HG03066 (cell line): Measurements from ENCODE around the gene ATP6V0A4.

Source experiments
- ATAC-seq: cut with Tn5 transposase; IDR thresholded peaks from one replicate; pipeline ENCODE4 v1.9.1; 2021; ENCODE audit warnings: low read depth; ENCODE audit not compliant: unreplicated experiment

The ATP6V0A4 gene

DNA sequence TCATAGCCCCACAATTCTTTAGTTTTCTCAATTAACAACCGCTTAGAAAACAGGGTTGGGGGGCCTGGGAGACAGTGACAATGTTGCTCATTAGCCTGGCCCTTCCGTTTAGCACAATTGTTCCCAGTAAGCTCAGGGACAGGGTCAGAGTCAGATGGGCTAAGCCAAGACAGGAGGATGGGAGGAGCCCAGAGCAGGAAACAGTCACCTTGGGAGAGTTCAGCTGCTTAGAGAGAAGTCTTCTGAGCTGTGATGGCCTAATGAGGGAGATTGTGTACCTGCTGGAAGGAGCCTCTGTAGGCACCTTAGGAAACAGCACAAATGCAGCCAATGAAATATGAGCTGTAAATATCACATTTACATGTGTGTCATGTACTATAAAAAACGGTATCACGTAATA, 132.7 kb downstream of the ATP6V0A4 start:
- ATAC-seq, result no peak

DNA sequence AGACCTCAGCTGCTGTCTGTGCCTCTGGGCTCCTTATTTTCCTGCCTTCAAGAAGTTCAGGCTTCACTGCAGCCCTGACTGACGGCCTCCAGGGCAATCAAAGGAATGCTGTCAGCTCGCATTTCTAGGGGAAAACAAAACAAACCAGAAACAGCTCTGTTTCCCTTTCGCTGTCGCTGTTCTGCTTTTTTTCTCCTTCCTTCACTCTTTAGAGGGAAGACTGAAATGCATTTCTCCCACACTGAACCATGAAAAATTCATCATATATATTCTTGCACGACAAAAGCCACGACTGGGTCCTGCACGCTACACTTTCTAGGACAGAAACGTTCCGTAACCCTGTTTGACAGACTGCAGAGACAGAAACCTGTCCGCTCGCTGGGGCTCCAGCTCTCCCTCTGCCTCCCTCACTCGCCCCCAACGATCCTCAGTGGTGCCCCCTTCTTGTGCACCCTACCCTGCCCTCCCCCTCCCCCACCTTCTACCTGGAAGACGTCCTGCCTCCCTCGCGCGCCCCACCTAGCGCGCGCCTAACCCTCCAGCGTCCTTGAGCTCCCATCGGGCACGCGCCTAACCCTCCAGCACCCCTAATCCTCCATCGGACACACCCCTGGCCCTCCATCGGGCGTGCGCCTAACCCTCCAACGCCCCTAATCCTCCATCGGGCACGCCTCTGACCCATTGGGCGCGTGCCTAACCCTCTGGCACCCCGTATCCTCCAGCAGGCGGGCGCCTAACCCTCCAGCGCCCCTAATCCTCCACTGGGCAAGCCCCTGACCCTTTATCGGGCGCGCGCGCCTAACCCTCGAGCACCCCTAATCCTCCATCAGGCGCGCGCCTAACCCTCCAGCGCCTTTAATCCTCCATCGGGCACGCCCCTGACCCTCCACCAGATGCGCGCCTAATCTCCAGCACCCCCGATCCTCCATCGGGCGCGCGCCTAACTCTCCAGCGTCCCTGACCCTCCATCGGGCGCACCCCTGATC, 134.0 kb downstream of the ATP6V0A4 start:
- no peak for ATAC-seq

DNA sequence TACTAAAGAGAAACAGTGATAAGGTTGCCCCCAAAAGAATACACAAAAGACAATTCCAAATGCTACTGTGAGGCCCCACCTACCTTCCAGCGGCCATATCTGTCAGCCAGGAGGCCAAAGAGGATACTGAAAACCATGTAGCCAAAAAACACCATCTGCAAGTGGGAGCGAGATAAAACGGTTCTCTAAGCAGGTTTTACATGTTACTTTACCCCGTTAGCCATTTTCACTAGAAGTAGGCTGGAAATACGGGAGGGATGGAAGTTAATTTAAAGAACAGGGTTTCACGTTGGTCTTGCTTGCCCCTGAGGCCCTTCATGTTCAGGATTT, 135.0 kb downstream of the ATP6V0A4 start:
- no peak for ATAC-seq

DNA sequence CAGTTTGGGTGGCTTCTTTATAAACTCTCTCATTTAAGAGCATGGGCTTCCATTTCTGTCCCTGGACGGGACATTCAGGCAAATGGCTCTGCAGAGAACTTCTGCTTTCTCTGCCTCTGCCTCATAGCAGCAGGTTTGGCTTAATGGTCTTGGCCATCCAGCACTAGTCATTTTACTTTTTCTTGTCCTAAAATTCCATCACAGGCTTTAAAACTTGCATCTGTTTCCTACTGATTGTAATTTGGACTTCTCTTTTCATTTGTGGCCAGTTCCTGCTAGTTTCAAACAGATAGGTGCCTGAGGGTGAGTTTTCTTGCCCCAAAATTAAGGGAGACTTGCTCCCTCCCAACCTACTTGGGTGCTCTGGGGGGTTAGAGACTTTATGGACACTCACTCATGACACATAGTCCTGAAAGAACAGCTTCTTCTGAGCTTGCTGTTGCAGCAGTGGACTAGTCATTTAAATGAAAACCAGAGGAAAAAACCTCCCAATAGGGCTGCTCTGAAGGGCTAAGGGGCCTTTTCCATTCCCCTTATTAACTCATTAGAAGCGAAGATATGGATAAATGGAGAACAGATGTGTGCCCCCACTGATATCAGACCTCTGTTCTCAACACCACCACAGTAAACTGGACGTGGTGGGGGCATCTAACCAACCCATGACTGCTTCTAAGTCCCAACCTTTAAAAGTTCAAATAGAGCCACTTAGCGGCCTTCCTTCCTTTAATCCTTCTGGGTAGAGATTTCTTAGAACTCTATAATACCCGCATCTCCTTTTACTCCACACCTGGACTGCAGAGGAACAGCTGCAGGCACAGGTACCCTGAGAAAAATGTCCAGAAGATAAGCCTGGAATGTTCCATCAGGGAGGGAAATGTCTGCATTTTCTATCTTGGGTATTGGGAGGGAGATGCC, 135.7 kb downstream of the ATP6V0A4 start:
- ATAC-seq, result no peak

DNA sequence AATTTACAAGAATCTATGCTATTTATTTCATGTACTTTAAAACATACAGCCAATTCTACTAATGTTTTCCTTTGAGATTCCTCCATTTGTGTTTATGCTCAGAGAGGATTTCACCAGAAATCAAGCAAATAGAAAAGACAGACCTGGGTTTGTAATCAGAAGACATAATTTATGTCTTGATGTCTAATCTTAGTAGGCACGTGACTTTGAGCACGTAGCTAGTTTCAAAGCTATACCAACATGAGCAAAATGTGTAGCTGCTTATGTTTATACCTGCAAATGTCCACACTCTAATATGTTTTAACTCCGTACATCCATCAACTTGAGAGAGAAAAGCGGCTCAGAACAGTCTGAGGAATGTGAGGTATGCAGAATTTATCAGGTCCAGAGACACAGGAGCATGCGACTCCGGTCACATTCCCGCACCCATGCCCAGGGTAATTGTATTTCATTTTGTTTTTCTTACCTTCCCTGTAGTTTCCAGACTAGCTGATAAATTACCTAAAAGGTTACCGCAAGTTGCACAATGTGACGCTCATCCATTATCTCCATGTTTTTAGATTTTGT, 136.8 kb downstream of the ATP6V0A4 start:
- ATAC-seq, result no peak

DNA sequence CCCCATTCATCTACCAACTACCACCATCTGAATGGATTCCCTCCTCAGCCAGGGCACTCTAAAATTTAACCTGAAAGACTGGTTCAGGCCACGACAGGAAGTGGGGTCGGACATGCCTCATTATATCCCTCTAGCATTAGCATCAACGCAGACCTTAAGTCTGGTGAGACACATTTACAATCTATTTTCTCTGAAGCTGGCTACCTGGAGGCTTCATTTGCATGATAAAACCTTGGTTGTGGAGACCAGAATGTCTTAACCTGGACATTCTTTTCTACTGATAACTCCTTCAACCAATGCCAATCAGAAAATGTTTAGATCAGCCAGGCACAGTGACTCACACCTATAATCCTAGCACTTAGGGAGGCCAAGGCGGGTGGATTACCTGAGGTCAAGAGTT, 139.1 kb downstream of the ATP6V0A4 start:
- ATAC-seq, result no peak

DNA sequence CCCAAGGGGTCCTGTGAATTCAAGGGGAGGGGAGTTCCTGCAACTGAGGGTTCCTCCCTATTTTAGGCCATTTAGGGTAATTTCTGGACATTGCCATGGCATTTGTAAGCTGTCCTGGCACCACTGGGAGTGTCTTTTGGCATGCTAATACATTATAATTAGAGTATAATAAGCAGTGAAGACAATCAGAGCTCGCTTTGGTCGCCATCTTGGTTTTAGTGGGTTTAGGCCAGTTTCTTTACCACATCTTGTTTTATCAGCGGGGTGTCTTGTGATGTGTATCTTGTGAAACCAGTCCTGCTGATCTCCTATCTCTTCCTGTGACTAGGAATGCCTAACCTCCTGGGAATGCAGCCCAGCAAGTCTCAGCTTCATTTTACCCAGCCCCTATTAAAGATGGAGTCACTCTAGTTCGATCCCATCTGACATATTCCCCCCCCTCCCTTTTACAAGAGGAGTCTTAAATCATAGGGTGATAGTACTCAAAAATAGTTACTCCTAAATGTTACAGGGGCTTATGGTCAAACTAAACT, 140.1 kb downstream of the ATP6V0A4 start:
- ATAC-seq, result no peak

DNA sequence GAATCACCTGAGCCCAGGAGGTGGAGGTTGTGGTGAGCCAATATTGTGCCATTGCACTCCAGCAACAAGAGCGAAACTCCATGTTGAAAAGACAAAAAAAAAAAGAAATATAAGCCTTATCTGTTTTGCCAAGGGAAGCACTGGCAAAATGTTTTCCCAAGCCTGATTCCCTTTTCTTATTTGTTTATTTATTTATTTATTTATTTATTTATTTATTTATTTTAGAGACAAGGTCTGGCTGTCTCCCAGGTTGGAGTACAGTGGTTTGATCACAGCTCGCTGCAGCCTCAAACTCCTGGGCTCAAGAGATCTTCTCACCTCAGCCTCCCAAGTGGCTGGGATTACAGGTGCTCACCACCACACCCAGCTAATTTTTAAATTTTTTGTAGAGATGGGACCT, 141.0 kb downstream of the ATP6V0A4 start:
- ATAC-seq, result no peak
